HEK293 (cell line): ENCODE measurements around the gene MEF2C.

Experiments used
- CTCF ChIP-seq: fragments of 450-650 bp; formaldehyde crosslinking; IDR thresholded peaks from 2 replicates; pipeline ENCODE4 v1.5.1; 2016; ENCODE audit warnings: missing biosample characterization, missing genetic modification characterization
- KLF7 ChIP-seq: fragments of 450-650 bp; formaldehyde crosslinking; IDR thresholded peaks from 2 replicates; pipeline ENCODE4 v1.5.1; 2016; ENCODE audit warnings: missing biosample characterization, missing genetic modification characterization, borderline replicate concordance
- ZBTB44 ChIP-seq: fragments of 450-650 bp; IDR thresholded peaks from 2 replicates; pipeline ENCODE4 v1.5.1; 2018; ENCODE audit warnings: missing biosample characterization, mild to moderate bottlenecking, missing genetic modification characterization
- ZFP3 ChIP-seq: fragments of 450-650 bp; formaldehyde crosslinking; IDR thresholded peaks from 2 replicates; pipeline ENCODE4 v1.5.1; 2016; ENCODE audit warnings: low read depth, missing biosample characterization, missing genetic modification characterization
- ZNF155 ChIP-seq: fragments of 450-650 bp; formaldehyde crosslinking; IDR thresholded peaks from 2 replicates; pipeline ENCODE4 v1.5.1; 2016; ENCODE audit warnings: missing biosample characterization, missing genetic modification characterization
- ZNF341 ChIP-seq: fragments of 450-650 bp; formaldehyde crosslinking; IDR thresholded peaks from 2 replicates; pipeline ENCODE4; 2016; ENCODE audit warnings: low read depth, missing biosample characterization, missing genetic modification characterization
- ZNF354C ChIP-seq: fragments of 450-650 bp; formaldehyde crosslinking; IDR thresholded peaks from 2 replicates; pipeline ENCODE4 v1.5.1; 2016; ENCODE audit warnings: missing biosample characterization, missing genetic modification characterization, low read depth, borderline replicate concordance
- ZNF658 ChIP-seq: fragments of 450-650 bp; formaldehyde crosslinking; IDR thresholded peaks from 2 replicates; pipeline ENCODE4; 2016; ENCODE audit warnings: missing biosample characterization, missing genetic modification characterization
- ZNF785 ChIP-seq: fragments of 450-650 bp; formaldehyde crosslinking; IDR thresholded peaks from 2 replicates; pipeline ENCODE4 v1.5.1; 2016; ENCODE audit warnings: missing biosample characterization, missing genetic modification characterization
- ZSCAN4 ChIP-seq: fragments of 450-650 bp; formaldehyde crosslinking; IDR thresholded peaks from 2 replicates; pipeline ENCODE4 v1.5.1; 2017; ENCODE audit warnings: missing biosample characterization, missing genetic modification characterization

GRCh38 chr5:88876714-88877113 is 6.3 kb downstream of the MEF2C start:
- TF ChIP-seq CTCF (tag by site-specific recombination) (no peak), ZNF785 (tag by site-specific recombination) (no peak), ZNF341 (tag by site-specific recombination) (no peak), ZSCAN4 (tag by site-specific recombination) (no peak), KLF7 (no peak), ZFP3 (tag by site-specific recombination) (no peak), ZBTB44 (tag by site-specific recombination) (no peak), ZNF155 (tag by site-specific recombination) (no peak), ZNF354C (tag by site-specific recombination) (no peak), ZNF658 (tag by site-specific recombination) (no peak)
